ENCODE measurements around the gene PTPRD.

PTPRD gene

GRCh38 chr9:8685825-8686224 lies 1927.0 kb downstream of the PTPRD start:
- DNase-seq (ENCODE audit: low read depth, low spot score) = no peak

GRCh38 chr9:8684978-8685708 lies 1927.7 kb downstream of the PTPRD start:
- peak; percentile 62 for DNase-seq (ENCODE audit: low read depth, low spot score)

- no peak for DNase-seq (ENCODE audit: low read depth, low spot score)
Measured at GRCh38 chr9:8683496-8683895, 1929.3 kb downstream of the PTPRD start.

GRCh38 chr9:8680658-8681057 lies 1932.1 kb downstream of the PTPRD start:
- no peak for DNase-seq (ENCODE audit: low read depth, low spot score)

GRCh38 chr9:8680157-8680556 lies 1932.6 kb downstream of the PTPRD start:
- DNase-seq (ENCODE audit: low read depth, low spot score) = no peak

- peak; percentile 17 for DNase-seq (ENCODE audit: low read depth, low spot score)
Measured at GRCh38 chr9:8679371-8679822, 1933.4 kb downstream of the PTPRD start.

- peak; percentile 17 for DNase-seq (ENCODE audit: low read depth, low spot score)
Measured at GRCh38 chr9:8677741-8678140, 1935.1 kb downstream of the PTPRD start.

GRCh38 chr9:8674536-8674935 lies 1938.3 kb downstream of the PTPRD start:
- DNase-seq (ENCODE audit: low read depth, low spot score) = no peak

- DNase-seq (ENCODE audit: low read depth, low spot score) = no peak
Measured at GRCh38 chr9:8673830-8674229, 1939.0 kb downstream of the PTPRD start.

GRCh38 chr9:8670751-8671150 lies 1942.1 kb downstream of the PTPRD start:
- no peak for DNase-seq (ENCODE audit: low read depth, low spot score)

GRCh38 chr9:8668751-8669150 lies 1944.1 kb downstream of the PTPRD start:
- no peak for DNase-seq (ENCODE audit: low read depth, low spot score)

GRCh38 chr9:8668231-8668630 lies 1944.6 kb downstream of the PTPRD start:
- no peak for DNase-seq (ENCODE audit: low read depth, low spot score)

- DNase-seq (ENCODE audit: low read depth, low spot score) = no peak
Measured at GRCh38 chr9:8666060-8666459, 1946.7 kb downstream of the PTPRD start.

GRCh38 chr9:8660383-8660782 lies 1952.4 kb downstream of the PTPRD start:
- peak; percentile 91 for DNase-seq (ENCODE audit: low read depth, low spot score)

GRCh38 chr9:8659108-8659507 lies 1953.7 kb downstream of the PTPRD start:
- no peak for DNase-seq (ENCODE audit: low read depth, low spot score)

GRCh38 chr9:8655071-8655470 lies 1957.7 kb downstream of the PTPRD start:
- DNase-seq (ENCODE audit: low read depth, low spot score) = no peak

- DNase-seq (ENCODE audit: low read depth, low spot score) = no peak
Measured at GRCh38 chr9:8653855-8654254, 1958.9 kb downstream of the PTPRD start.

GRCh38 chr9:8653111-8653510 lies 1959.7 kb downstream of the PTPRD start:
- no peak for DNase-seq (ENCODE audit: low read depth, low spot score)

GRCh38 chr9:8652255-8652654 lies 1960.5 kb downstream of the PTPRD start:
- DNase-seq (ENCODE audit: low read depth, low spot score) = peak; percentile 24

GRCh38 chr9:8651846-8652215 lies 1961.0 kb downstream of the PTPRD start:
- DNase-seq (ENCODE audit: low read depth, low spot score) = peak; percentile 56

- no peak for DNase-seq (ENCODE audit: low read depth, low spot score)
Measured at GRCh38 chr9:8651070-8651845, 1961.5 kb downstream of the PTPRD start.

GRCh38 chr9:8649807-8650206 lies 1963.0 kb downstream of the PTPRD start:
- DNase-seq (ENCODE audit: low read depth, low spot score) = no peak

GRCh38 chr9:8649160-8649559 lies 1963.6 kb downstream of the PTPRD start:
- DNase-seq (ENCODE audit: low read depth, low spot score) = peak; percentile 19

All from astrocyte of the hippocampus (primary cell).